ENCODE data around the gene GLRA3. TPM values are rescaled to one million over a fixed set of nuclear protein-coding genes. Genes with fewer than 3 reads are reported as not detected.
A peak's percentile ranks its signal among the peaks of the same experiment; 100 is the strongest.
"Not testable (repeated sequence)": the region's sequence is repeated elsewhere in the genome, so short reads cannot be mapped to it uniquely, and the experiment has no call there.

The GLRA3 gene
- total RNA-seq, 1 donor from 2014 or later = 33.0 TPM

DNA sequence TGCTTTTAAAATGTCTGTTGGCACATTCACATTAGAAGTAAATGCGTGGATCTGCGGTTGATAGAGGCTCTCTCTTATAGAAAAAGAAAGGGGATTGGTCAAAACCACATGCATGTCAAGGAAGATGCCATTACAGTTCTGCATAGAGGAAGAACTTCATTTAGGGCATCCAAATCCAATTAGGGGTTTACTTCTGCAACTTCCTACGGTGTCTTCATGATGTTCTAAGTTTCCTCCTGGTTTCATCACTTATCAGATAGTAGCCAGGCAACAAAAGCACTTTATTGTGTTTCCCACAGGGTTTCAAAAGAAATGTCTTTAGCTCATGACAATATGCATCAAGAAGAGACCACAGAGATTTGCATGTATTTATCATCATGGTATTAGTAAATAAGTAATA, 170.8 kb downstream of the GLRA3 start:
- DNase-seq (ENCODE audit: low spot score) = no peak

DNA sequence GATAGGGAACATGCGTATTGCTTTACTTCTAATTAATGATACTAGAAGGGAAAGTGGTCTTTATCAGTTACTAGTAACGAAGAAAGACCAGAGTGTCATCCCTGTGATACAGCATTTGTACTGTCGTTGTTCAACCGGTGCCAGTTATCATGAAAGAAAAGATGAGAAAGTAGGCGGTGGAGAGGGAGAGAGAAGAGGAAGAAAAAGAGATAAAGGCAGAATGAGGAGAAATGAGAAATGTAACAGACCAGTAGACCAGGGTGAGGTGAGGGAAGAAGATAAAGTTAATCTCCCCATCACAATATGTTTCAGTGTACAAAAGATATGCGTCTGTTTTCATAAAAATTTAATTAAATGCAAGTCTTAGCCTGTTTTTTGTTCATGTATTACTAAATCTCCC, 171.6 kb downstream of the GLRA3 start:
- no peak for DNase-seq (ENCODE audit: low spot score)

DNA sequence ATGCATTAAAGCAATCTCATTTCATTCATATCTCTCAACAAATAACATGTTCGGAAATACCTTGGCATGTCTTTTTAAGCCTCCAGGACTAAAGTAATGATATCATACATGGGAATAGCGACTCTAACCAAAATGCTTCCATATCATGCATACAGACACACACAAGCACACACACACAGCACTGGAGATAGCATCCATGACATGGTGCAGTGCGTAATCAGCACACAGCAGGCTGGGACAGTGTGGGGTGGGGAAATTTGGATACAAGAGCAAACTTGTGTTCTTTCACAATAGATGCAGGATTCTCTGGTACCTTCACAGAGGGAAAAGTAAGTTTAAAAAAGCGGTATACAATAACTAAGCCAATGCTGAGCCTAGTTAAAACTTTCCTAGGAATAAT, 174.4 kb downstream of the GLRA3 start:
- no peak for DNase-seq (ENCODE audit: low spot score)

DNA sequence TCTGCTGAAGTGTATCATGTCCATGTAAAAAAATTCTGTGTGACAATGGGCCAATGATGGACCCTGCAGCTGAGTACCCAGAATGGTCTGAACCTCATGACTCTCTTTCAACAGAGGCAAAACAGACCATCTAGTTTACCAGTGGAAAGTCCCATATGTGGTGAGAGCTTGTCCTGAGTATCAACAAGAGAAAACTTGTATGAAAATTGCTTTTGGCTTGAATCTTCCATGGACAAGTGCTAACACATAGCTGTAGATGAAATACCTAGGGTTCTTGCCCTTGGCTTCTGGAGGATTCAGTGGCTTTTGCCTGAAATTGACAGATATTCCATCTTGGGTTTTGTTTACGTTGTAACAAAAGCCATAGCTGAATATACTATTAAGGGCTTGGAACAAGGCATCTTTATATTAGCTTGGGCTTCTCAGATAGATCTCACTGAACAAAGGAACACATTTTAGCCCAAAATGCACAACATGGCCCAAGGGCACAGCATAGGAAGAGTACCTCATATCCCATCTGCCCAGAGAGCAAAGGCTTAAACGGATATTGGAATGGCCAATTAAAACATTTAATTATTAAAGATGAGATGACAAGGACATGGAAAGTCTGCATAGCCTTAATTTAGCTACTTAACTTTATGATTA, 178.2 kb downstream of the GLRA3 start:
- DNase-seq (ENCODE audit: low spot score) = no peak

DNA sequence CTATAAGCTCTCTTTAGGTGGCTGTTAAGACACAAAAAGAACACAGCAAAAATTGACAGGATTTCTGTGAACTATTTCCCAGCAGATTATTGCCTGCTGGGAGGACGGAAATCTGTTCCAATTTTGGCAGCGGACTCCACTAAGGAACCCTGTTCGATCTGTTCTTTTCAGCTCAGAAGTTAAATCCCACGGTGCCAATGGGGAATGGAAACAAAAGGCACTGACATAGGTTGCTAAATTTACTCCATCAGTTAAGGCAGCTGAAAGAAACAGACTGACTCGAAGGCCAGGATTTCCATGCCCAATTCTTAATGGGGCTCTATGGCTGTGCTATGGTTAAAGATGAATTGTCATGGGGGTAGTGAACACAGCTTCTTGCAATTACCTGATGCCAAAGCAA, 180.2 kb downstream of the GLRA3 start:
- no peak for DNase-seq (ENCODE audit: low spot score)

DNA sequence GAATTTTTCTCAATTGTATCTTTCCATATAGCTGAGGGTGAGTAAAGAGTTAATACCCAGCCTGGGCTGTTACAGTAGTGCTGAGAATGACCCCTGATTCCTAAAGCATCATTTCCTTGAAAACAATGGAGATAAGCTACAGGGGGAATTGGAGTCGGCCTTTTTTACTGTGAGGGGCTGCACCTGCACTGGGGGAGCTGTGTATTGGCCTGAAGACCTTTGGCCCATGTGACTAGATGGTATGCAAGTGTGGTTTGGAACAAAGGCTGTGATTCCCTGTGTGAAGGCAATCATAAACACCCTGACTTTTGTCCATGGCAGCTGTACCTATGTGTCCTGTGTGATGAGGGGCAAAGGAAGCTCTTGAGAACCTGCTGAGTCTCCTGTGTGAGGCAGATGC, 182.7 kb downstream of the GLRA3 start:
- DNase-seq (ENCODE audit: low spot score) = no peak

DNA sequence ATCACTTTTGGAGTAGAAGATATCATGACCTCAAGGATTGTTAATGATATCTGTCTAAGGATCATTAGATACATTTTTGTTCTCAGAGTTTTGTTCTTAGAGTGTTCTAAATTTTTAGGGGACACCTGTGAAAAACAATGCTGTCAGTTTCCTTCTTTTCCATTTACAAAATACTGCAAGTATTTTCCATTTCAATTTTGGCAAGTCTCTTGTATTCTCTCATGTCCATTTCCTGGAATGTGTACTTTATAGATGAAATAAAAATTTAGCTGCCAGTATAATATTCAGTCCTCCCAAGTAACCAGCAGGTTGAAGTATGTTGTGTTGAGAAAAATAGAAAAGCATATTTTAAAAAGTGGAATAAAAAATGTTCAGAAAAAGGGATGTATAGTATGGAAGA, 188.9 kb downstream of the GLRA3 start:
- no peak for DNase-seq (ENCODE audit: low spot score)

DNA sequence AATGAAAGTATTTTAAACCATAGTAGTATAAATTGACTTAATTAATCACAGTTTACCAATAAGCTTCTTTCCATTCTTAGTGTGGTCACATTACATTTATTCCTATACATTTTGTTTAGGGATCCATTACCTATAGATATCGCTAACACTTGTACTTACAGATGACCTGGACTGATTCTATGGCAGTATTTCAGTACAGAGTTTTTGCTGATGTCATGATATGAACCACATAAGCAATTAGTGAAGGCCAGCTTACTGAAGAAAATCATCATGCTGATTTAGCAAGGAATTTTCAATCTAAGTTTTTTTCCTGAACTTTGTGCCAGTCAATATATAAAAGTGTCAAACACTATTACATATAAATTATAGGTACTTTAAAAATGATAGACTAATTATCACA, 193.3 kb downstream of the GLRA3 start:
- DNase-seq (ENCODE audit: low spot score) = no peak

DNA sequence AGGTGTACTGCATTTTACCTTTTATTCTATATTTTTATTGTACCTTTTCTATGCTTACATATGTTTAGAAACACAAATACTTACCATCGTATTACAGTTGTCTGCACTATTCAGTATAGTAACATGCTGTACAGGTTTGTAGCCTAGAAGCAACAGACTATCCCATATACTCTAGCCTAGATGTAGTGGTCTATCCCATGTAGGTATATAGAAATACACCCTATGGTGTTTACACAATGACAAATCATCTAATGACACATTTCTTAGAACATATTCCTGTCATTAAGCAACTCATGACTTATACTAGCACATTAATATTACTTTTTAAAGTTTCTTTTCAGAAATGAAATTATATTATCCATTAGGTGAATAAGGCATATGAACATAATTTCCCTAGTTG, 195.6 kb downstream of the GLRA3 start:
- no peak for DNase-seq (ENCODE audit: low spot score)

DNA sequence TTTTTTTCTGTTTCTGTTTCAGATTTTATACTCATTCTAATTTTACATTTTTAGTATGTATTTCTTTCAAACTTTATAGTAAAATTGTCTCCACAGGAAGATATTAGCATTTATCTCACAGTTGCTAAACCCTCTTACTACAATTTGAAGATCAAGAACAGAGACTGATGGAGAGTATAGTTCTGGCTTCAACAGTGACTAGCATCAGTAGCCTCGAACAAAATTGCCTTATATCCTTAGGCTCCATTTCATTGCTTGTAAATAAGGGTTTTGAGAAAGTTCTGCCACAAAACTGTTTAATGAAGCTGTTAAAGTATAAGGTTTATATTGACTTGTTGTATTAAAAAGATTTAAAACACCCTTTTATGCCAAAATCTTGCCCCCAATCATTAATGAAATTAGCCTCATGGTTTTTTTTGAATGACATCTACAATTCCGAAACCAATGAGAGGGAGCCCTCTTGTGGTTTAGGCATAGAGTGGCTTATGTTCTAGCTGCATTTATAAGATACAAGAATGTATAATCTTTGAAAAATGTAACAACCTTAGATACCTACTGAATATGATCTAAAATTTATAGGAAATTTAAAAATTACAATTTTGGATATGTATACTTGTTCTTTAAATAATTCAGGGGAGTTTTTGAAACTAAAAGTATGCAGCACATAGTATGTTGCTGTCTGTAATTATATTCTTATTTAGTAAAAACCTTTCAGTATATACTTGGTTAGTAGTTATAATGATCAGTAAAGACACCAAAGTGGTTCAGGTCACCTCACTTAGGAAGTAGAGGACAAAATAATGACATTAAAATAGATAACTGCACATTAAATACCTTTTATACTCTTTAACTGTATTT, 196.9 kb downstream of the GLRA3 start:
- peak; percentile 48 for DNase-seq (ENCODE audit: low spot score)

DNA sequence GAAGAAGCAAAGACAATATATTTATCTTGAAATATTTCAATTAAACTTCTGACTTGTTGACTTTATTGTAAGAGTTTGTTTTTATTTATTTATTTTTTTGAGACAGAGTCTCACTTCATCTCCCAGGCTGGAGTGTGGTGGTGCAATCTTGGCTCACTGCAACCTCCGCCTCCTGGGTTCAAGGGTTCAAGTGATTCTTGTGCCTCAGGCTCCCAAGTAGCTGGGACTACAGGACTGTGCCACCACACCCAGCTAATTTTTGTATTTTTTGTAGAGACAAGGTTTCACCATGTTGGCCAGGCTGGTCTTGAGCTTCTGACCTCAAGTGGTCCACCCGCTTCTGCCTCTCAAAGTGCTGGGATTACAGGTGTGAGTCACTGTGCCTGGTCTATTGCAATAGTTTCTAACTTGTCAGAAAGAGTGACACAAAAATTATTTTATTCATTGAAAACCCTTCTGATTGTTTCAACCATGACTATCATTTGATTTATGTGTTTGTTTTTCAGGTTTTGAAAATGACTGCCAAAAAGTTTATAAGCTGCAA, 199.1 kb downstream of the GLRA3 start:
- not testable (repeated sequence) for DNase-seq (ENCODE audit: low spot score)

DNA sequence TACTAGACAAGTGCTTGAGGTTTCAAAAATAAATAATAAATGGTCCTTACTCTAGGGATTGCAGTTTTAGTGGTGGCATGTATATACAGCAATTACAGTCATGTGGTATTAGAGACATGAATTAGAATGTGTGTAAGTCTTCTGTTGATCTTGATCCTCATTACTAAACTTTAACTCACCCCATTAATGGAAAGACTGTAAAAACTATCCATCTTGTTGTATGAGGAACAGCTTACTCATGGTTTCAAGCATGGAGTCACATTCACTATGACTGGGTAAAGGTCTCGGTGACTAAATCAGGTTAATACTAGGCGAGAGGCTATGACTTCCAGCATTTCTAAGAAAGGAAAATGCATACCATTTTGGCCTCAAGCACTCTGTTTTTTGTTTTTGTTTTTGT, 199.8 kb downstream of the GLRA3 start:
- no peak for DNase-seq (ENCODE audit: low spot score)

DNA sequence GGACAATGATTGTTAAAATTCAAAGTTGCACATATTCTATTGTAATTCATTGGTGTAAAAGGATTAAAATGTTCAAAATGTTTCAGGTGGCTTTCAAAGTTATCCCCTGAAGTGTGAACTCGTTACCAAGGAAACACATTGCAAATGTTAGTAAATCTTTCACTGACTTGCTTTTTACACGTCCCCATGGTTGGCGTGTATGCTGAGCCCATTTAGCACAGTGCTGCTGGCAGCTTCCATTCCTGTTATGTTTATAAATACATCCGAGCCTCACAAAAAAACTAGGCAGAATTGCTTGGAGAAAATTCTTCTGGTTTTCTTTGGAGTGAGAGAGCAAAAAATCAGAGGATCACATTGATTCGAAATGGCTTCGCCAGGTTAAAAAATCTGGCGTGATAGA, 200.9 kb downstream of the GLRA3 start:
- DNase-seq (ENCODE audit: low spot score) = no peak

DNA sequence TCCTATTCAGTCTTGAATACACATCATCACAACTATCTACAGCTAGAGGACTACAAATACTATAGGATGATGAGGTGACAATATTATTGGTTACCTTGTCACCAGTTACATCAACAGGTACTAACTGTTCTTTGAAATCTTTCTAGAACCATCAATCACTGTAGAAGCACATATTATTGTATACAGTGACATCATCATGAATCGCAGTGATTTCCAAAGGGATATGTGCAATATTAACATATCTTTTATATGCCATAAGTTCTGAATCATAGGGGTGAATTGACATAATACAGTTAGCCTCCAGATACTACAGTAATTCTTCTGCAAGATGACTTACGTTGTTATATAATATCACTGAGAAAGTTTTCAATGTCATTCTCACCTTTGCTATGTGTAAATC, 201.6 kb downstream of the GLRA3 start:
- no peak for DNase-seq (ENCODE audit: low spot score)

DNA sequence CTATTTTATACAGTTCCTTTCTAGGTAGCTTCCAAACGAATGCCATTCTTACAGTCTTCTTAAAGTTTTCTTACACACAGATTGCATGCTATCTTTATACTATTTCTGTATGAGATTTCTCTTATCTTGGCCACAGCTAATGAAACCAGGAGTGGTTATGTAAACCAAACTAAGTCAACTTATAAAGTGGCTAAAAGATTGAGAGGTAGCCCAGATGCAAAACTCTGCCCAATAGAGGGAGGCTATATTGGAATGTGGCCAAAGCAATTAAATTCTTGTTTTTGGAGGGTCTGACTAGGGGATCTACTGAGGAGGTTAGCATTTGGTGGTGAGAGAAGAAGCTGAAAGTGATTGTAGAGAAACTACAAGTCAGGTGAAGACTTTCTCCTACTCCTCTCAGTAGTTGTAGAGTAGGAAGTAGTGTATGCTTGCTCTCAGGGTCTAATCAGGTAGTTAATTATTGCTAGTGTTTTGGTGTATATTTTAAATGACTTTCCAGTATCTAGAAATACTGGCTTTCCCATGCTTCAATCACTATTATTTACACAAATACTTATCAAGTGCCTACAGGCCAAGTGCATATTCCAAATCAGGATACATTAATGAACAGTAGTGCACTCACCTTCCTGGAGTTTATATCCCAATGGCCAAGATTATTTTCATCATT, 202.6 kb downstream of the GLRA3 start:
- DNase-seq (ENCODE audit: low spot score) = no peak

DNA sequence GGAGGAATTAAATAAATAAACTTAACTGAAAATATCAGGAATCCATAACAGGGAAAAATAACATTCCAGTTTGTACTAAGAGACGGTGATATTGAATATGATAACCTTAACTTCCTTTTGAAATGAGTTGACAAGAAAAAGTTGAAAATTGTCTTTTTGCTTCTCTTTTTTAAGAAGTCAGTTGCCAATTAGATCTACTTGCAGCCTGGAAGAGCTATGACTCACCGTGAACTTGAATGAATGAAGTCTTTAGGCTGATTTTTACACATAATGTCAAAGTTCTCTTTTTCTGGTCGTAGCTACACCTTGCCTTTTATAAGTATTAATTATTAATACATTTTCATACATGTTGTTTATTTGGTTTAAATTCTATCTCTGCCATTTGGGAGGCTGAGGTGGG, 212.4 kb downstream of the GLRA3 start:
- DNase-seq (ENCODE audit: low spot score) = no peak

DNA sequence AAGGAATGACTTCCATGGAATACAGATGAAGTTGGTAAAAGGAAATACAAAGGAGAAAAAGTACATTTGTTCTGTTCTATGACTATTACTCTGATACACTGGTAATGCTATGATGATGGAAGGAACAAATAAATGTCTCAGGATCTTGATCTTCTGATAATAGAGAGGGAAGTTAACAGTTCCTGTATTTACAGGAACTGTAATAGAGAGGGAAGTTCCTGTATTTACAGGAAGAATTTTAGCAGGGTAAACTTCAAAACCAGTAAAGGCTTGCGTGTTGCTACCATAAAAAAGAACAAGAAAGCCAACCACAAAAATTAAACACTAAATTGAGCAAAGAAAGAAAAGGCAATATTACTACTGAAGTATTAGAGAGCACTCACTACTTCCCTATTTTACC, 215.1 kb downstream of the GLRA3 start:
- no peak for DNase-seq (ENCODE audit: low spot score)

DNA sequence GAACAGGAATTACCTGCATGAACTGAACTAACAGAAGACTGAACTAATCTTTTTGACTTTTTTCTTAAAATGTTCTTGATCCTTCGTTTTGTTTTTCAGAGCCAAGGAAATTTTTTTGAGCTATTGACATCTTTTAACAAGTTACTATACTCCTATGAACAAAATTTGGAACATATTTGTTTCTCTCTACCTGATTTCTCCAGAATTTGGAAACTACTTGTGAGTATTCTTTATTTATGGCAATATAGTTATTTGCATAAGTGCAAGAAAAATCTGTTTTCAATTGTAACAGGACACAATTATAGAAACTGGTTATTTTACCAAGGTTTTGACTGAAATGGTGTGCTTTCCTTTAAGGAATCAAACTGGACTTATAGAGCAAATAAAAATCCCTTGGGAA, 217.3 kb downstream of the GLRA3 start:
- no peak for DNase-seq (ENCODE audit: low spot score)

DNA sequence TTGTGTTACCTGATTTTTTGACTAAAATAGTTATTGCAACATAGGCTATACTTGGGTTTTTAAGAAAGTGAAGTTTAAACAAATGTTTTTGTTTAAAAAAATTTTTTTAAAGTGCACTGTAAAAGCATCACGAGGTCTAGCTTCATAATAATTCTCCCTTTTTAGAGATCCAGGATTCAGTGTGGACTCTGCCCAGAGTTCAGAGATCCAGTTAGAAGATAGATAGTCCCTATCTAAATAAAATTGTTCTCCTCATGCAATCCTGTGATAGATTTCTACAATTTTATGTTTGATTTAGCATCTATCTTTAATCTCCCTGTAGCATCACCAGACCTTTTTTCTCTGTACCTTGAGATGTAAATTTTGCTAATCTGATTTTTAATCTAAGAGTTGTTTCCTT, 221.3 kb downstream of the GLRA3 start:
- no peak for DNase-seq (ENCODE audit: low spot score)

DNA sequence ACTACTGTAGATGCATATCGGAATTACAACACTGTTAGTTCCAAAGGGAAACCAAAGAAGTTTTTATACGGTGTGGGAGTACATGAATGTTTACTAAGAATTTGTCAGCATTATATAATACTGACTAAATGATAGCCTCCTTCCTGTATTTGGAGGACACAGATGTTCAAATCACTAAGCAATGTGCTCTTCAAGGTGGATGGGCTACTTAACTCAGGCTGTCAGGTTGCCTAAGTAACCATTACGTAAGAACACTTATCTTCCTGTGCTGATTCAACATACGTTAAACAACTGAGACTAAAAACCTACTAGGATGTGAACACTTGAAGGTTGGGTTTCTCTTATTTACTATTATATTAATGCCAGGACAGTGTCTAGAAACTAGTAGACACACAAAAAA, 224.8 kb downstream of the GLRA3 start:
- no peak for DNase-seq (ENCODE audit: low spot score)

DNA sequence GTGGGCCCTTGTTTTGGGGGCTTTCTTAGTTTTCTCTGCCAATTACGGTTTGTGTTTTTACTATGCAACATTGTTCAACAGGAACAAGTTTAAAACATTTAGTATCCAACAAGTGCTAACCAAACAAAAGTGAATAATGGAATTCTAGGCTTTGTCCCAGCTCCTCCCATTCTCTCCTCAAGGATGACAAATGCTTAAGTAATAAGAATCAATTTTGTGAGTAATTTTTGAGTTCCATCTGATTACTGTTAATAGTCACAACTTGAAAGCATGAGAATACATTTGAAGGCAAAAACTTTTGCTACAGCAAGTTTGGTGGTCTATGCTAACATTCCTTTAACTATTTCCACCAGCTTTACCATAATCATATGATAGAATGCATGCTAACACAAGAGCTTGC, 228.7 kb downstream of the GLRA3 start:
- DNase-seq (ENCODE audit: low spot score) = no peak

DNA sequence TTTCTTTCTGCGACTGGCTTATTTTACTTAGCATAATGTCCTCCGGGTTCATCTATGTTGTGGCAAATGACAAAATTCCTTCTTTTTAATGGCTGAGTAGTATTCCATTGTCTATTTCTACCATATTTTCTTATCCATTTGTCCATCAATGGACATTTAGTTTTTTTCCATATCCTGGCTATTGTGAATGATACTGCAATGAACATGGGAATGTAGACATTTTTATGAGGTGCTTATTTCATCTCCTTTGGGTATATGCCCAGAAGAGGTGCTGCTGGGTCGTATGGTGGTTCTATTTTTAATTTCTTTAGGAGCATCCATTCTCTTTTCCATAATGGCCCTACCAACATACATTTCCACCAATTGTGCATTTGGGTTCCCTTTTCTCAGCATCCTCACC, 230.2 kb downstream of the GLRA3 start:
- no peak for DNase-seq (ENCODE audit: low spot score)

DNA sequence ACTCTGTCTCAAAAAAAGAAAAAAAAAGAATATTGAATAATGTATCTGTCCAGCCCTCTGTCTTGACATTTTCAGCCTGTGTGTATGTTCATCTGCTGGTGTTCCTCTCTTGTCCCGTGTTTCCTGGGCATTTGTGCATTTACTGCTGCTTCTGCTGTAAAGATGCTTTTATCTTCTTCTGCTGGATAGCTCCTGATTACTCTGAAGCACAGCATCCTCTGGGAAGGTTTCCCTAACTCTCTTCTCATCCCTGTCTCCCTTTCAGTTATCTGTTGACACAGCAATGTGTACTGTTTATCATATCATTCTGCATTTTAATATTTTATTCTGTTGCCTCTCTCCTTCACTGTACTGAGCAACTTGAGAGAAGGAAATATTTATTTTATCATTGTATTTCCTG, 232.5 kb downstream of the GLRA3 start:
- DNase-seq (ENCODE audit: low spot score) = no peak

Measured in umbilical cord (tissue), 2 donors.